ENCODE data around the gene TFR2.

The TFR2 gene

GRCh38 chr7:100655908-100656674 is 14.7 kb upstream of the TFR2 start, which contains the start of gene ACTL6B:
ACTL6B (minus strand) TSS chr7:100656448; CDS start chr7:100656354, 94 bp downstream.
- no peak for TF ChIP-seq CTCF (IDR thresholded peaks at IDR 0.05; ENCODE audit: low read depth, low read length)
- no peak for DNase-seq (ENCODE audit: extremely low read depth, low read depth)

- no peak for DNase-seq (ENCODE audit: extremely low read depth, low read depth)
These were observed 13.8 kb upstream of the TFR2 start for GRCh38 chr7:100654908-100655831.

GRCh38 chr7:100649826-100650565 is 8.6 kb upstream of the TFR2 start:
- no peak for DNase-seq (ENCODE audit: extremely low read depth, low read depth)
- no peak for TF ChIP-seq CTCF (IDR thresholded peaks at IDR 0.05; ENCODE audit: low read depth, low read length)

More at GRCh38 chr7:100654908-100655831, 13.8 kb upstream of the TFR2 start:
- TF ChIP-seq CTCF (IDR thresholded peaks at IDR 0.05; ENCODE audit: low read depth, low read length): no peak

GRCh38 chr7:100642534-100642907 is 1.2 kb upstream of the TFR2 start:
- no peak for DNase-seq (ENCODE audit: extremely low read depth, low read depth)

GRCh38 chr7:100641860-100642533 is 645 bp upstream of the TFR2 start:
- no peak for TF ChIP-seq CTCF (IDR thresholded peaks at IDR 0.05; ENCODE audit: low read depth, low read length)
- DNase-seq (ENCODE audit: extremely low read depth, low read depth): no peak

More at GRCh38 chr7:100642534-100642907, 1.2 kb upstream of the TFR2 start:
- no peak for TF ChIP-seq CTCF (IDR thresholded peaks at IDR 0.05; ENCODE audit: low read depth, low read length)

- no peak for DNase-seq (ENCODE audit: extremely low read depth, low read depth)
- TF ChIP-seq CTCF (IDR thresholded peaks at IDR 0.05; ENCODE audit: low read depth, low read length): no peak
These were observed 573 bp downstream of the TFR2 start for GRCh38 chr7:100640517-100641440.
